Measurements from ENCODE around the gene CELSR3.
A peak's percentile ranks its signal among the peaks of the same experiment; 100 is the strongest.

The CELSR3 gene

DNA sequence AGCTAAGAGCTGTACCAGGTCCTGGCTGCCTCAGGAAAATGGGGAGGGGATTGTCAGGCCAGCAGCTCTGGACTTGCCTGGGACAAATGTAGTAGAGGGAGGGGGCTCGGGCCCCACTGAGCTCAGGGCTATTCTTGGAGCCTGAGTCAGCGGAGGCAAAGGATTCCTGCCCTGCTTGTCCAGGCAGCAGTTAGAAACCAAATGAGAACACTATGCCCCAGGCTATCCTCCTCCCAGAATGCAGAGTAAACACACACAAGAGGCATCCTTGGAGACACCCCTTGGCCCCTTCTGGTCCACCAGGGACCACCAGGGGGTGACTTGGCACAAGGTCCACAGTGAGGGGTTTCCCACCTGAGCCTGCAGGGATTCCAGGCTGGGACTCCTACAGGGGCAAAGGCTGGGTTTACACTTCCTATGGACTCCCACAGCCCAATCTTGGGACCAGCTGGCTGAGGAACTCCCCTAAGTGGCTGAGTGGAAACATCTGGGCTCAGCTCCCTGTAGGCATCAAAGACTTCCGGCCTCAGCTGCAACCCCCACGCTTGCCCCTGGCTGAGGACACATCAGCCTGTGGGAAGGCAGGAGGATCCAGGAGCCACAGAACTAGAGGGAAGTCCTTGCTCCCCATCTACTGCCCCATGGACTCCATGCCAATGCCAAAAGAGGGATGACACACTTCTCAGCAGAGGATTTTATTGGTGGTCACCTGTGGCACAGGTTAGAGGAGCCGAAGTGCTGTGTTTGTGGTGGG, 64.2 kb downstream of the CELSR3 start:
- no peak for DNase-seq

- no peak for DNase-seq
Observed at GRCh38 chr3:48597408-48597800, 65.3 kb downstream of the CELSR3 start.

GRCh38 chr3:48596676-48597407, 65.8 kb downstream of the CELSR3 start:
- DNase-seq = no peak

DNA sequence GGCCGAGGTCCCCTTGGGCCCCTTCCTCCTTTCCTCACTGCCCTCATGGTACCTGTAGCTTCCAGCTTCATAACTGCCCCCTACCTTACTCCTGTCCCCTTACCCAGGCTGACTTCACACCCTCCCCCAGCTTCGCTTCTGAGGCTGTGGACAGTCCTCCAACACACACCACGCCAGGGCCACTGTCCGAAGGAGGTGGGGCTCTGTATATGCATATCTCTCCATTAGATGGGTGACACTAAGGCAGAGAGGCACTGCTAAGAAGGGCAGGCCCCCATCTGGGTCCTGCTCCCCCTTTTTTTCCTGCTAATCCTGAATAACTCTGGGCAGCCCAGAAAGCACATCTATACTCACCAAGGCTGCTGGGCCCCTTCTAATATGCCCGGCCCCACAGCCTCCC, 66.5 kb downstream of the CELSR3 start:
- no peak for DNase-seq

- peak; percentile 37 for DNase-seq
Observed at GRCh38 chr3:48595526-48596121, 67.1 kb downstream of the CELSR3 start.

GRCh38 chr3:48595075-48595525, 67.6 kb downstream of the CELSR3 start, which contains the start of gene COL7A1:
Gene COL7A1 (minus strand): TSS chr3:48595329. CDS start chr3:48595159, 170 bp downstream.
- DNase-seq = no peak

DNA sequence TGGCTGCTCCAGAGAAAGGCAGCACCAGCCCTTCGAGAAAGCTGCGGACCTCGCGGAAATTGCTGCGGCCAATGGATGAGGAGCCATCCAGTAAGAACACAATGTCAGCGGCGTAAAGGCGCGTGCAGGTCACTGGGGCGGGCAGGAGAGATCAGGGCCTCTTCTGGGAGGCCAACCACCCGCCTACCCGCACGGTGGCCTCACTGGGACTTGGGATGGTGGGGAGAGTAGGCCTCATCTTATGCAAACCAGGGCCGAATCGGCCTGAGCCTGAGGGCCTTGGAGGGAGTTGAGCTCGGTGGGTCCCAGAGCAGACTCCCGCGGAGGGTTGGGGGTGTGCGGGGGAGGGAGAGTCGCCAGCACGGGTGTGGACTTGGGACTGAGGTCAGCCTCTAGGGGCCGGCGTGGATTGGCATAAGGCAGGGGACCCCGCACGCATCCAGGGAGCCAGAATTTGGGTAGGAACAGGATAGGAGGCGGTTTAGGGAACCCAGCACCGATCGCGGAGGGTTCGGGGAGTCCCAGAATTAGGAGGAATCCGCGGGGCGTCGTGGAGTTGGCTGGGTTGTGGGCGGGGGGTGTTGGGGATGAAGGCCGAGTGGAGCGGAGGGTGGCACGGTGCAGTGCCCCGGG, 68.2 kb downstream of the CELSR3 start:
- DNase-seq = no peak

GRCh38 chr3:48593337-48593736, 69.3 kb downstream of the CELSR3 start:
- no peak for DNase-seq

DNA sequence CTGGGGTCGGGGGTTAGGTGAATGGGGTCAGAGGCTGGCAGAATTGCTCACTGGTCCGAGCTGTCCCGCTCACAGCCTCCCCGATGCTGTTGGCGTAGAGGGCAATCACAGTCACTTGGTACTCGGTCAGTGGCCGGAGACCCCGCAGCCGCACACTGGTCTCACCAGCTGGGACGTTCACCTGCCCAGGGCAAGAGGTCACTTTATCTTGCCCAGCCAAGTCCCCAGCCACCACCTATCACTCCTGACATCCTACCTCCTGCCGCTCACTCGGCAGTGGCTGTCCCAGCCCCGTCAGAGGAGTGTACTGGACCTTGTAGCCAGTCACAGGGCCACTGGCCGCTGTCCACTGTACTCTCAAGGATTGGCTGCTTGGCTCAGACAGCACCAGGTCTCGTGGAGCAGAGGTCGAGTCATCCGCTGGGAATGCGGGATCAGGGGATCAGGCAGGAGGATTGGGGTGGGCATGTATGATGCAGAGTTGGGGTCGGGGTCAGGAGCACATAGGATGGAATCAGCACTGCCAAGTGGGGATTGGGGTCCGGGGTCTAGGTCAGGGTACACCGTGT, 70.1 kb downstream of the CELSR3 start:
- no peak for DNase-seq

DNA sequence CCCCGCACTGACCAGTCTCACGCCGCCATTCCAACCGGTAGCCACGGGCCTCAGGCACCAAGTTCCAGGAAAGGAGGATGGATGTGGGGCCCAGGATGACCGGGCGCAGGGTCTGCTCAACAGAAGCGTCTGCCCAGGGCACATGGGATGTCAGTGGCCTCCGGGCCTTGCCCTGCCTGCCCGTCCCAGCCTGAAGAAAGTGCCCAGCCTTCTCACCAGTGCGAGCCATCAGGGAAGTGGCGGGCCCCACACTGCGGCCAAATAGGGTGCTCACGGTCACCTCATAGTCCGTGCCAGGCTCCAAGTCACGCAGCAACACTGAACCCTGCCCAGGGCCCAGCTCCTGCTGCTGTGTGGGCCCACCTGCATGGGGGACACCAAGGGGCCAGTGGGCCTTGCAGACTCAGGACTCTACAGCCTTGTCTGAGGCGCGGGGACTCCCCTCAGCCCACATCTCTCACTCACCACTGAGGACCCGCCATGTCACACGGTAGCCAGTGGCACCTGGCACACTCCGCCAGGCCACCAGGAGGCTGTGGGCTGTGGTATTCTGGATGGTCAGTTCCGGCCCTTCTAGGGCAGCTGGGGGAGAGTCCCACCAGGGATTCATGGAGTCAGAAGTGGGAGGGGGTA, 70.7 kb downstream of the CELSR3 start:
- DNase-seq = no peak

DNA sequence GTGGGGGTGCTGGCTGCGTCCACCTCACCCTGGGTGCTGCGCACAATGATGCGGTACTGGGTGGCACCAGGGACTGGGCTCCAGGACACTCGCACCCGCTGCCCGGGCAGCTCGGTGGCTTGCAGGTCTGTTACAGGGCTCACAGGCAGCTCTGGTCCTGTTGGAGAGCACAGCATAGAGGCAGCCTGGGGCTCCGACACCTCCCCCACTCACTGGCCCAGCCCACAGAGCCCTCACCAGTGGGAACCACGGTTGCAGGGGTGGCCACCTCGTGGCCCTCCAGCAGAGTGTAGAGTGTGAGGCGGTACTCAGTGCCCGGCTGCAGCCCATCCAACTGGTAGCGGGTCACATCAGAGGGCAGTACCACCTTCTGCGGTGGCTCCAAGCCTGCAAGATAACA, 71.2 kb downstream of the CELSR3 start:
- DNase-seq = no peak

DNA sequence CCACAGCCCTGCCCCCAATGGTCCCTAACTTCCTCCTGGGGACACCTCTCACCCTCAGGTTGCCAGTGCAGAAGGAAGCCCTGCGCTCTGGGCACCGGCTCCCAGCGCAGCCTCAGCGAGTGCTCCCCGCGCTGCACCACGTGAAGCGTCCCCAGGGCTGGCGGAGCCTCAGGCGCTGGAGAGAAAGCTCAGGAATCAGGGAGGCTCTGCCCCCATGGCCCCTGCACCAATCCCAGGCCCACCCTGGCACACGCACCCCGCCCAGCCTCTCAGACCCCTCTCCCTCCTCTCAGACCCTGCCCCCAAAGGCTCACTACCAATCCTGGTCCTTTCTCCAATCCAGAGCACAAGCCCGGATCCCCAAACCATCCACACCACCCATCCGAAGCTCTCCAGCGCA, 74.5 kb downstream of the CELSR3 start:
- DNase-seq = no peak

DNA sequence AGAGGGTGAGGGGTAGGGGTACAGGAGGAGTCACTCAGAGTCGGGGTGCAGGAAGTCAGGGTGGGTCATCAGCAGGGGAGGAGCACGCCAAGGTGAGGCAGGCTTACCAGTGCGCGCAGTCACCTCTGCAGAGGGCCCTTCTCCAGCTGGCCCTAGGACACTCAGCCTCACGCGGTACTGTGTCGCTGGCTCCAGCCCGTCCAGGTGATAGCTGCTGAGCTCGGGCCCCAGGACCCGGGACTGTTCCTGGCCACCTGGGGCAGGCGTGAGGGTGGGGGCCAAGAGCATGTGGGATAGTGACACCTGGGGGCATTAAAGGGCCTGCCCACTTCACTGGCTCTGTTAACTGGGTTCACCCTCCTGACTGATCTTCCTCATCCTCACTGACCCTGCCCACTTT, 75.0 kb downstream of the CELSR3 start:
- DNase-seq = no peak

Data from hematopoietic multipotent progenitor cell treated with erythropoietin and hydrocortisone succinate and interleukin-3 and kit ligand, for 4 days (in vitro differentiated cells).